ENCODE measurements around the gene UNC93A.
"Not testable (repeated sequence)": the region's sequence is repeated elsewhere in the genome, so short reads cannot be mapped to it uniquely, and the experiment has no call there.

The UNC93A gene

DNA sequence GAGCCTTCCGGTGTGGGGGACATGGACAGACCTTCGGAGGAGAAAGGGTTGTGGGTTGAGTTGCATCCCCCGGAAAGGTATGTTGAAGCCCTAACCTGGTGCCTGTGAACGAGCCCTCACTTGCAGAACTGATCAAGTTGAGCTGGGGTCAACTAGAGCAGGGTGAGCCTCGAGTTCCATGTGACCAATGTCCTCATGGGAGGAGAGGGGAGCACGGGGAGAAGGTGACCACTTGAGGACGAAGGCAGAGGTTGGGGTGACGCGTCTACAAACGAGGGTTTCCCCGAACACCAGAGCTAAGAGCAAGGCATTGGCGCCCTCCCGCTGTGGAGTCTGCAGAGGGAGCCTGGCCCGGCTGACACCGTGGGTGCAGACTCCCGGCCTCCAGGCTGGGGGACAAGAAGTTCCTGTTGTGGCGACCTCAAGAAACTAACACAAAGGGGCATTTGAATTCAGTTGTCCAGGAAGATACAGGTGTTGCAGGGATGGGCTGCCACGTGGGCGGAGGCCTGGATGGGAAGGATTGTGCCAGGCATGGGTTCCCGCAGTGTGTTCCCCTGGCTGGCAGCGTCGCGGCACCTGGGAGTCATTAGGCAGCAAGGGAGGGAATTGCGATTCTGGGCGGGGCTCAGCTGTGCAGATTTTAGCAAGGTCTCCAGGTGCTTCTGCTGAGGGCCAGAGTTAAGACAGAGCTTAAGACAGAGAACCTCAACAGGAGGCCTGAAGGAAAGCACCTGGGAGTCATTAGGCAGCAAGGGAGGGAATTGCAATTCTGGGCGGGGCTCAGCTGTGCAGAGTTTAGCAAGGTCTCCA, 20.4 kb upstream of the UNC93A start:
- no peak for DNase-seq (ENCODE audit: low spot score)

DNA sequence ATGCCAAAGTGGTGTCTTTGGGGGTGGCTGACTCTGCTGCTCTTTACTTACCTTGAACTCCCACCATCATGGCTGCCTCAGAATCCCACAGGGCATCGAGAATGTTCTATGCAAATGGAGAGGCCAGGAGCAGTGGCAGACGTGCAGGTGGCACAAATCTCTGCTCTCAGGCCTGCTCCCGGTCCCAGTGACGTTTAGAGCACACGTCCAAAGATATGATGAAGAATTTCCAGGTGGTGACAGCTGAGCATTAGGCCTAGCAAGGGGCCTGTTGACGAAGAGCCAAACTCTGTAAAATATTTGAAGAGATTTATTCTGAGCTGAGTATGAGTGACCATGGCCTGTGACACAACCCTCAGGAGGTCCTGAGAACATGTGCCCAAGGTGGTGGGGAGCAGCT, 19.0 kb upstream of the UNC93A start:
- DNase-seq (ENCODE audit: low spot score), result no peak
- TF ChIP-seq, protein P1, sequence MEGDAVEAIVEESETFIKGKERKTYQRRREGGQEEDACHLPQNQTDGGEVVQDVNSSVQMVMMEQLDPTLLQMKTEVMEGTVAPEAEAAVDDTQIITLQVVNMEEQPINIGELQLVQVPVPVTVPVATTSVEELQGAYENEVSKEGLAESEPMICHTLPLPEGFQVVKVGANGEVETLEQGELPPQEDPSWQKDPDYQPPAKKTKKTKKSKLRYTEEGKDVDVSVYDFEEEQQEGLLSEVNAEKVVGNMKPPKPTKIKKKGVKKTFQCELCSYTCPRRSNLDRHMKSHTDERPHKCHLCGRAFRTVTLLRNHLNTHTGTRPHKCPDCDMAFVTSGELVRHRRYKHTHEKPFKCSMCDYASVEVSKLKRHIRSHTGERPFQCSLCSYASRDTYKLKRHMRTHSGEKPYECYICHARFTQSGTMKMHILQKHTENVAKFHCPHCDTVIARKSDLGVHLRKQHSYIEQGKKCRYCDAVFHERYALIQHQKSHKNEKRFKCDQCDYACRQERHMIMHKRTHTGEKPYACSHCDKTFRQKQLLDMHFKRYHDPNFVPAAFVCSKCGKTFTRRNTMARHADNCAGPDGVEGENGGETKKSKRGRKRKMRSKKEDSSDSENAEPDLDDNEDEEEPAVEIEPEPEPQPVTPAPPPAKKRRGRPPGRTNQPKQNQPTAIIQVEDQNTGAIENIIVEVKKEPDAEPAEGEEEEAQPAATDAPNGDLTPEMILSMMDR (IDR thresholded peaks at IDR 0.05; ENCODE audit: extremely low read depth, missing control alignments), result no peak

More for the DNA sequence above, 20.4 kb upstream of the UNC93A start:
- TF ChIP-seq, protein P1 (IDR thresholded peaks at IDR 0.05; ENCODE audit: extremely low read depth, missing control alignments), result no peak

DNA sequence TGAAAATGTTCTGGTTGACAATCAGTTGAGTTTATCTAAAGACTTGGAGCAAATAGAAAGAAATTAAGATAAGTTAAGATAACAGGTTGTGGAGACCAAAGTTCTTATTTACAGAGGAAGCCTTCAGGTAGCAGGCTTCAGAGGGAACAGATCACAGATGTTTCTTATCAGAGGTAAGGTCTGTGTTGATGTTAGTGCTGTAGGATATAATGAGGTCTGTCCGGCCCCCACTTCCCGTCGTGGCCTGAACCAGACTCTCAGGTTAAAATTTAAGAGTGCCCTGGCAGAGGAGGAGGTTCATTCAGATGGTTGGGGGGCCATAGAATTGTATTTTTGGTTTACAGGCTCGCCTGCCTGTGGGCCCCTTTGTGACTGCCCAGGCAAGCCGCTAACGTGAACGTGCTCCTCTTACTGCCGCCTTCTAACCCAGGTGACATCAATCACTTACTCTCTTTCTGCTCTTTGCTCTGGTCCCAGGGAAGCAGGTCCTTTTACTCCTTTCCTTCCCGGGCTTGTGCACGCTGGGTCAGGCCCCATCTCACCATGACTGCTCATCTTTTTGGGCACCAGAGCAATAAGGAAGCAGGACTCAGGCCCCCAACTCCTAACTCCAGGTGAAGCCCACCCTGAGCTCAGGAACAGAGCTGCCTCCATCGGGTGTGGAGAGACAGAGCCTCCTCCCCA, 18.3 kb upstream of the UNC93A start:
- TF ChIP-seq, protein P1 (IDR thresholded peaks at IDR 0.05; ENCODE audit: extremely low read depth, missing control alignments), result no peak
- no peak for DNase-seq (ENCODE audit: low spot score)

DNA sequence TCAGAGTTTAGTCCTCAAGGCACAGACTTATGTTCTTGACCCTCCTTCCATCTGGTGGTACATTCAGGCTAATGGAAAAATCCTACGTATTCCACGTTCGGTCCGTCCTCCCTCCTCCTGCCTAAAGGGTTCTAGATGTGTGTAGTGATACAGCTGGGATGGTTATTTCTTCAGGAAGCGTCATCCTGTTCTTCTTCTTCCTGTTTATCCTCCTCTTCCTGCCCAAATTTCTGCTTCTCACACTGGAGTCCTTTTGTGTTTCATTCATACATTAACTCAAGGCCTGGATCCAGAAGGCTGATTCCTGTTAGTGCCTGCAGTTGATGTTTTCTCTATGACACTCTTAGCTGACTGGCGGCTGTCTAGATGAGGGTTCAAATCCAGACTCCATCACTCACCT, 16.8 kb upstream of the UNC93A start:
- TF ChIP-seq, protein P1 (IDR thresholded peaks at IDR 0.05; ENCODE audit: extremely low read depth, missing control alignments), result no peak
- DNase-seq (ENCODE audit: low spot score), result no peak

DNA sequence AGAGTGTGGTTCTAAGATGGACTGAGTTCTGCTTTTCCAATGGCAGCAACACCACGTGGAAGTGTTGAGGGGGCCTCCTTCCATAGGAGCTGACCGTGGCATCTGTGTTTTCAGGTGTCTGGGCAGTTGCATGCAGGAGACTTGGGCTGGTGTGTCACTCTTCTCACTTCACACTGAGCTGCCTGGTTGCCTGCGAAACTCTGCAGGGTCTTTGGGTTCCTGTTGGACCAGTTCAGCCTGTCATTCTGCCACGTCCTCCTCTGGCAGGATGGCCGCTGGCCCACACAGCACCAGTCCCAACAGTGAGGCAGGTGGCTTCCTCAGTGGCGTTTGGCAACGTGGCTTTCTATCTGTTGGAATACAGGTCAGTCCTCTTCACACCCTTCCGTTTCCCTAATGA, 16.1 kb upstream of the UNC93A start:
- TF ChIP-seq, protein P1 (IDR thresholded peaks at IDR 0.05; ENCODE audit: extremely low read depth, missing control alignments), result no peak
- no peak for DNase-seq (ENCODE audit: low spot score)

DNA sequence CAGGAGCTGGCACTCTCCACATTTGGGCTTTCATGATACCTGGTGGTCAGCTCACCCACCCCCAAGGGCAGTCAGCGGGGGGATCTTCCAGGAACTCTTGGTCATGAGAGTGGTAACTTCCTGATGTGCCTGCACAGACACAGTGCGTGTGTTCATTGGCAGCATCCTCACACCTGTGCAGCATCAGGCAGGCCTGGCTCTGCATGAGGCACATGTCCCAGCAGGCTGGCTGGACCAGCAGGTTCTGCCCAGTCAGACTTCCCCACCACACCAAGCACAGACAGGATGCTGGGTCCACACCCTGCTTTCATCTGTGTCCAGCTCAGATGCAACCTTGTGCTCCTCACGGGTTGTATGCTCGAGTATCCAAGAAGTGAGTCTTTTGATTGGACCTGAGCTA, 15.7 kb upstream of the UNC93A start:
- DNase-seq (ENCODE audit: low spot score), result no peak
- TF ChIP-seq, protein P1 (IDR thresholded peaks at IDR 0.05; ENCODE audit: extremely low read depth, missing control alignments), result no peak

DNA sequence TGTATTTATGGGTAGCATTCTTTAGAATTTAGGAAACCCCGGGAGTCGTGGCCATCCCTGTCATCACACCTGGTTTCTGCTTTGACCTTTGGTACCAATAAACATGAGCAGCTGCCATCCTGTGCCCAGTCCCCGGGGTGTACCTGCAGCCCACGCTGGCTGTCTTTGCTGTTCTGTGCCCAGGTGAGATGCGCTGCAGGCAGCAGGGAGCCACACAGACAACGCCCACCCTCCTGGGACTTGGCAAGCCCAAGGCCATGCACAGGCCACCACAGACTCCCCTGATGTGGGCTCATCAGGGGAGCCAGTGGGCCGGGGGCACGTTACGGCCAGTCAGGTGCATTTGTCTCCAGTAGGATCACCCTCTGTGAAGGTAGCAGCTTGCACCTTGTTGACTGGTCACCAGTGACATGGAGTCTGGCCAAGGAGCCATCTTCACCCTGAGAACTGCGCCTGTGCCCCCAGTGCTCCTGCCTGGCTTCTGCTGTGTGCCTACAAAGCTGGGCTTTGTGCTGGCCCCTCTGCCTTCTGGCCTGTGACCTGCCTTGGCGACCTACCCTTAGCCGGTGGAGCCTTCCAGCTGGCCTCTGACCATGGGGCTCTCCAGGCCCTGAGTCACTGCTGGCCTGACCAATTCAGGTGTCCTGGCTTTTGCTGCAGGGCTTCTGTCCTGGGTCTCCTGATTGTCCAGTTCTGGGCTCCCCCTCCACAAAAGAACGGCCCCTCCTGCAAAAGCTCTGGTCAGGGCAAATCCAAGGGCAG, 14.2 kb upstream of the UNC93A start:
- no peak for DNase-seq (ENCODE audit: low spot score)
- TF ChIP-seq, protein P1 (IDR thresholded peaks at IDR 0.05; ENCODE audit: extremely low read depth, missing control alignments), result no peak

DNA sequence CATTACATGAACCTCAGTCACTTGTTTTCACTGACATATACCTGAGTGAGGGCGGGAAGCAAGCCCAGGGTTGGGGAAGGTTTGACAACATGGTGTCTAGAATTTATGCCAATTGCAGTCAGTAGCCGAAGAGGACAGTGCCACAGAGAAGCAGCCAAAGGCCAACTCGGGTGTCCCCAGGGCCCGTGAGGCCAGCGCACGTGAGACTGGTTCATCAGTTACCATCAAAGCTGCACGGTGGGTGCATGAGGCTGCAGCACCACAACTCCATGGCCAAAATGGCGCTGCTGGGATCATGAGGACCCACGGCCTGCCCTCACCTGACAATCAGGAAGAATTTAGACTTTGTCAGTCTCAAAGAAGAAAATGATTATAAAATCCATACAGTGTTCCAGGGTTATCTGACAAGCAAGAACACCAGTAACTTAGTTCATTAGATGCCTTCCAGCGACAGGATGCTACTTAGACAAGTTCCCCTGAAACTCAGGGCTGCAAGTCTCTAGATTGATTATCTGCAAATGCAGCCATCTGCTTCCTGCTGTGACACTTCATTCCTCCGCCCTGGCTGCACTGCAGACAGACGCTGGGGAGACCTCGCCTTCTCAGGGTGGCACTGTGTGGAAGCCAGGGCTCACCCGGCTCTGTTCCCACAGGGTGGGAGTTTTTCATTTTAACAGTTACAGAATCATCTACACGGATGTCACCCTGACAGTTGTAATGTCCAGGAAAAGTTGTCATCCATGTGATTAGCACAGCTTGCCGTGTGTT, 12.8 kb upstream of the UNC93A start:
- DNase-seq (ENCODE audit: low spot score), result not testable (repeated sequence)
